ELR (cell line): ENCODE measurements around the gene BMPR1B.

ENCODE experiments used
- DNase-seq: peaks from one replicate; pipeline ENCODE4 v3.0.0-alpha.2; 2015; ENCODE audit warnings: low read depth

BMPR1B gene

GRCh38 chr4:94757192-94758140 is at the start of gene BMPR1B:
TSS of gene BMPR1B (plus strand) at chr4:94757955. CDS start at chr4:95104425, 346,470 bp downstream.
- peak; percentile 44 for DNase-seq

GRCh38 chr4:94711635-94712034 is 46.1 kb upstream of the BMPR1B start:
- DNase-seq: no peak

- peak; percentile 27 for DNase-seq
Observed at GRCh38 chr4:94714365-94715160, 43.2 kb upstream of the BMPR1B start.

- no peak for DNase-seq
Observed at GRCh38 chr4:94715726-94716125, 42.0 kb upstream of the BMPR1B start.

GRCh38 chr4:94721310-94721709 is 36.4 kb upstream of the BMPR1B start:
- no peak for DNase-seq

- no peak for DNase-seq
Observed at GRCh38 chr4:94722270-94722669, 35.5 kb upstream of the BMPR1B start.

- DNase-seq: no peak
Observed at GRCh38 chr4:94722748-94723147, 35.0 kb upstream of the BMPR1B start.

GRCh38 chr4:94724016-94724790 is 33.6 kb upstream of the BMPR1B start:
- no peak for DNase-seq

GRCh38 chr4:94726524-94727123 is 31.1 kb upstream of the BMPR1B start:
- no peak for DNase-seq

- peak; percentile 3 for DNase-seq
Observed at GRCh38 chr4:94728056-94728766, 29.5 kb upstream of the BMPR1B start.

GRCh38 chr4:94732358-94732698 is 25.4 kb upstream of the BMPR1B start:
- no peak for DNase-seq

GRCh38 chr4:94739741-94740140 is 18.0 kb upstream of the BMPR1B start:
- DNase-seq: no peak

- no peak for DNase-seq
Observed at GRCh38 chr4:94741304-94741703, 16.5 kb upstream of the BMPR1B start.

GRCh38 chr4:94743838-94744237 is 13.9 kb upstream of the BMPR1B start:
- no peak for DNase-seq

- no peak for DNase-seq
Observed at GRCh38 chr4:94744850-94745249, 12.9 kb upstream of the BMPR1B start.

- no peak for DNase-seq
Observed at GRCh38 chr4:94746746-94747145, 11.0 kb upstream of the BMPR1B start.

GRCh38 chr4:94758141-94758699 is 465 bp downstream of the BMPR1B start:
- DNase-seq: no peak

GRCh38 chr4:94758700-94759399 is 1.1 kb downstream of the BMPR1B start:
- DNase-seq: no peak

- DNase-seq: no peak
Observed at GRCh38 chr4:94759767-94760211, 2.0 kb downstream of the BMPR1B start.

GRCh38 chr4:94762326-94762725 is 4.6 kb downstream of the BMPR1B start:
- DNase-seq: no peak
